ENCODE data around the gene KIAA0930.
A peak's percentile ranks its signal among the peaks of the same experiment; 100 is the strongest.

Gene KIAA0930

GRCh38 chr22:45169591-45170466 is 70.9 kb downstream of the KIAA0930 start:
- no peak for DNase-seq

DNA sequence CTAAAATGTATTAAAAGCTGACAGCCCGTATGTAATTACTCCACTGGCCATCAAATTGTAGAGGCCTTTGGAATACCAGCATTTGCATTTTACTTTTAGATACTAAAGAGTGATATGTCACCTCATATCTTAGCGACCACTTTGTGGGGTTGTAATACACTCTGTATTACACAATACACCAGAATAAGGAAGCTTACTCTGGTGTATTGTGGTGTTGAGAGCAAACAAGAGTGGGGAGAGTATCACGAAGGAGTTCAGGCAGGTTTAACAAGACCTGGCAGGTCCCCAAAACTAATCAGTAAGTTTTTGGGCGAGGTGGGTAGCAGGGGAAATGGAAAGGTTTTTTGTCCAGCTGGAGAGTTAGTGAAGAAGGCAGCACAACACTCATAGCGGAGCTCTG is 73.8 kb downstream of the KIAA0930 start:
- no peak for DNase-seq

GRCh38 chr22:45164270-45165088 is 76.2 kb downstream of the KIAA0930 start:
- no peak for DNase-seq

- peak; percentile 44 for DNase-seq
Observed at GRCh38 chr22:45163451-45164269, 77.0 kb downstream of the KIAA0930 start, which contains the start of gene NUP50. Gene NUP50 (plus strand): TSS chr22:45163925. CDS start chr22:45168178, 4,253 bp downstream.

GRCh38 chr22:45163099-45163450 is 77.6 kb downstream of the KIAA0930 start:
- DNase-seq, result no peak

GRCh38 chr22:45162531-45162930 is 78.2 kb downstream of the KIAA0930 start:
- DNase-seq, result no peak

DNA sequence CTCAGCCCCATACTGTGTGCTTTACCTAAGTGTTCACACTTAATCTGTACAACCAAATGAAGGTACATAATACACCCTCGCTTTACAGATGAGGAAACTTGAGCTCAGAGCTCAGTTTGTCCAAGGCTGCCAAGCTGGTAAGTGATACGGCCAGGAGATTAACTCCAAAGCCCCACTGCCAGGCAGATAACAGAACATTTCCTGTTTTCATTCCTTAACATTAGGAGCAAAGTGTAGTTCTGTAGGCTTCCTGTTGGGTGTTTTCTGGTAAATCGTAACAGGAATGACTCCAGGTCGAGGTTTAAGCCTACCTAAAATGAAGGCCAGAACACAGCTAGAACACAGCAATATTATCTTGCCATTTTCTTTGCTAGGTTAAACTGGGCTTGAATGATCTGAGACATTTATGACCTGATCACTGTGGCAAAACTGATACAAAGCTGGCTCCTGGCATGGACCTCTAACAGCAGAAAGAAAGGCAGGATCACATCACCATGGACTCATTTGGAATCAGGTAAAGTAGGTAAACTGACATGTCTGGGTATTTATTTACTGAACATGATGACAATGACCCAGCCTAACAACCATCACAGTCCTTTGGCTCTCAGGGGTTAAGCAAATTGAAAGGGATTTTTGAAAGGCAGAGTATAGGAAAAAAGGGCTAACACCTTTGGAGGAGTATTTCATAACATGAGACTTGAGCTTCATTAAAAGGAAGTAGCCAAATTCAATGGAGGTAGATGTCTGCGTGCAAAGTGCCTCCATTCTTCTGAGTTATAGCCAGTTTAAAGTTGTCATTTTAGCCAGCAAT is 80.8 kb downstream of the KIAA0930 start:
- DNase-seq, result no peak

DNA sequence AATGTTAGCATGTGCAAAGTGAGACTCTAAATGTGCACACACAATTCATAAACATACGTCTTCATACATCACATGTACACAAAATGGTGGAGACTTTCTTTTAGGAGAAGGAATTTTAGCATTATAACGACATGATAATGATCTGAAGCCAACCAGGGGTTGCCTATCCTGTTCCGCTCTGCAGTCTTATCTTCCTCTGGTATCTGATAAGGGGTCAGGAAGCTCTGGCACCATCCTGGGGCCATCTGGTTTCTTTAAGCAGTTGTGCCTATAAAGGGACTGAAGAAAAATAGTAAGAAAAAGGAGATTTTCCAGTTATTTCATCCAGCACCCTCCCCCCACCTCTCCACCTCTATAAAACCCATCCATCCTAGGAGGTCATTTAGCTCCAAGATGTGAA is 82.8 kb downstream of the KIAA0930 start:
- no peak for DNase-seq

DNA sequence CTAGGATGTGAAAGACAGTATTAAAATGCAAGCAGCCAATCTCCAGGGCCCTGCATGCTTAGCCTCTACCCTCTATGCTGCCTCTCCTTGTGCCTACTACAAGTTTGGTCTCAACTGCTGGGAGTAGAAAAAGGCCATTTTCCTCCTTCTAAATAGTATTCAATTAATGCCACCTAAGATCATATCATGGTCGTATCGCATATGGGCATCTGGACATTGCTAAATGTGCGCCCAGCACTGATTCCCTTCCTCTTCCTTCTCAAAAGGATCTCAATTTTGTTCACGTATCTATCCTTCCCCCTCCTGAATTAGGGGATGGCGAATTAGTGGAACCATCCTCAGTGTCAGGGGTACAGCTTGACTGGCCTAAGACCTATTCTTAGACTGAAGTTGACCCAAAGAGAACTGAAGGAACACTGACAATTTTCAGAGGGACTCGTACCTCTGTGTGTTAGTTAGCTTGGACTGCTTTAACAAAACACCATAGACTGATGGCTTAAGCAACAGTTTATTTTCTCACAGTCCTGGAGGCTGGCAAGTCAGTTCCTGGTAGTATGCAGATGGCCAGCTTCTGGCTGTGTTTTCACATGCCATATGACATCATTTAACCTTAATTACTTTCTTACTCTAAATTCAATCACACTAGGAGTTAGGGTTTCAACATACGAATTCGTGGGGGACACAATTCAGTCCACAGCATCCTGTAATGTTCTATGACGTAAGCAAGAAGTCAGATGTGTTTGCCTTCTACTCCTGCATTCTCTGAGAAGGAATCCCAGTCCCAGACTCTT is 85.4 kb downstream of the KIAA0930 start:
- no peak for DNase-seq

GRCh38 chr22:45154383-45154782 is 86.3 kb downstream of the KIAA0930 start:
- DNase-seq, result no peak

DNA sequence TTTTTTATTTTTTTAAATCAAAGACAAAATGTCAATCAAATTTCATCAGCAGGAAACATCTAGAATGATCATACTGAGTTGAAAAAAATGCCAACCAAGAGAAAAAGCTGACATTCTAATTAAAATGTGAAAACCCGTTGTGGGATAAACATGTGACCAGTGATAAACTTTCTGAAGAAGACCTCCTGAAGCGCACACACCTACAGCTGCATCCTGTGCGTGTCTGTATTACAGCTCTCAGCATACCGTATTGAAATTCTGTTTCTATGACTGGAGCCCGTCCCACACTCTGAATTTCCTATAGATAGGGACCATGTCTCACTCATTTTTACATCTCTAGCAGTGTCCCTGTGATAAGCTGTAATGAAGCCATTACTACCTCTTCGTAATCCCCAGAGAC is 89.2 kb downstream of the KIAA0930 start:
- DNase-seq, result no peak

DNA sequence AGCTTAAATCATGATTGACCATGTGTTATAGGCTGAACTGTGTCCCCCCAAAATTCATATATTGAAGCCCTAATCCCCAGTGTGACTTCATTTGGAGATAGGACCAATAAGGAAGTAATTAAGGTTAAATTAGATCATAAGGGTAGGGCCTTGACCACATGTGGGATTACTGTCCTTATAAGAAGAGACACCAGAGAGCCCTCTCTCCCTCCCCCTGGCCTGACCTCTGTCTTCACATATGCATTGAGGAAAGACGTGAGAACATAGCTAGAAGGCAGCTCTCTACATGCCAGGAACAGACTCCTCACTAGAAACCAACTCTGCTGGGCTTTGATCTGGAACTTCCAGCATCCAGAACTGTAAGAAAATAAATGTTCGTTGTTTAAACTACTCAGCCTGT is 90.6 kb downstream of the KIAA0930 start:
- no peak for DNase-seq

DNA sequence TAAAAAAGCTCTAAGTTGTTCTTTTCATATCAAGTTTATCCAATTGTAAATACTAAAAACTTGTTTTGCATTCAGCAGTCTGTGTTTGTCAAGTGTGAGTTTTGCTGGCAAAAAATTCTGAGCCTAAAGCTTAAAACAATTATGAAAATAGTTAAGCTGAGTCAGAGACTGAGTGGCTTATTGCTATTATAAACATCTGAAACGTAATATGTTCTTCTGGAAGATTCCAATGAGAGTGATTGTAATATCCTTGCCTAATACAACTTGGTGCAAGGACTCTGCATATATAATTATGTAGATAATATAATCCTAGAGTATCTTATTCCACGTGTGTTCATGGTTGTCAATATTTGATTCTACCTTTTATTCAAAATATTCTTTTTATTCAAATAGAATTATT is 91.0 kb downstream of the KIAA0930 start:
- DNase-seq, result no peak

DNA sequence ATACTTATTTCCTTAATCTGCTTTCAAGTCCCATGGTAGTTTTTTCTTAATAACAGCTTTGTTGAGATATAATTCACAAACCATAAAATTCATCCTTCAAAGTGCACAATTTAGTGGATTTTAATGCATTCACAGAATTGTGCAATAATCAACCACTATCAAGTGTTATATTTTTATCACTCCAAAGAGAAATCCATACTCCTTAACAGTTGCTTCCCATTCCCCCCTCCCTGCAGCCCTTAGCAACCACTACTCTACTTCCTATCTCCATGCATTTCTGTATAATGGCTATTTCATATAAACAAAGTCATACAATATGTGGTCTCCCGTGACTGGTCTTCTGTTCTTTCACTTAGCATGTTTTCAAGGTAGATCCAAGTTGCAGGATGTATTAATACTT is 95.8 kb downstream of the KIAA0930 start:
- DNase-seq, result no peak

GRCh38 chr22:45142376-45142775 is 98.3 kb downstream of the KIAA0930 start:
- DNase-seq, result no peak

Data from cortex of kidney (tissue), 1 donor.